Muscle layer of duodenum (tissue), 2 donors: ENCODE results near the gene CUL9.

Experiments
- H3K27ac ChIP-seq: one replicate; pipeline ENCODE4 v1.7.0; 2013; ENCODE audit warnings: mild to moderate bottlenecking, low read length
- H3K27me3 ChIP-seq: one replicate; pipeline ENCODE4 v1.7.0; 2013; ENCODE audit warnings: low read depth, mild to moderate bottlenecking, control low read depth, low read length
- H3K36me3 ChIP-seq, 2 donors: one replicate each; pipeline ENCODE4 v1.7.0; 2013; ENCODE audit warnings: low read length in 2 of 2, control low read depth in 1 of 2, mild to moderate bottlenecking in 1 of 2; ENCODE audit not compliant: insufficient read depth in 2 of 2, control insufficient read depth in 1 of 2
- H3K4me1 ChIP-seq, 2 donors: one replicate each; pipeline ENCODE4 v1.7.0; 2013; ENCODE audit warnings: low read length in 2 of 2, mild to moderate bottlenecking in 2 of 2, control low read depth in 1 of 2, moderate library complexity in 1 of 2; ENCODE audit not compliant: insufficient read depth in 2 of 2, control insufficient read depth in 1 of 2
- H3K4me3 ChIP-seq, 2 donors: one replicate each; pipeline ENCODE4 v1.7.0; 2013; ENCODE audit warnings: low read length in 2 of 2, low read depth in 1 of 2, mild to moderate bottlenecking in 1 of 2
- H3K9me3 ChIP-seq, 2 donors: one replicate each; pipeline ENCODE4 v1.7.0; 2013; ENCODE audit warnings: low read length in 2 of 2, control low read depth in 1 of 2, mild to moderate bottlenecking in 1 of 2; ENCODE audit not compliant: control insufficient read depth in 1 of 2
- donor health status: healthy.

Gene CUL9

GRCh38 chr6:43250992-43251373 is 69.0 kb downstream of the CUL9 start:
- H3K36me3 ChIP-seq, result no peaks in the 10 kb centered on the region
- peaks cover 24% of the 10 kb centered on the region for H3K27me3 ChIP-seq
- H3K4me1 ChIP-seq, result peaks cover 0 to 12% of the 10 kb centered on the region in 2 donors
- H3K9me3 ChIP-seq, result no peaks in the 10 kb centered on the region
- H3K27ac ChIP-seq, result no peak overlapping the region
- no peak overlapping the region for H3K4me3 ChIP-seq

- no peaks in the 10 kb centered on the region for H3K4me1 ChIP-seq
These were observed 71.4 kb downstream of the CUL9 start for GRCh38 chr6:43253401-43253800.

GRCh38 chr6:43254138-43254817 is 72.3 kb downstream of the CUL9 start:
- Histone ChIP-seq H3K27ac (no peak overlapping the region), H3K27me3 (peaks cover 17% of the 10 kb centered on the region), H3K4me3 (no peak overlapping the region), H3K36me3 (no peaks in the 10 kb centered on the region), H3K4me1 (no peaks in the 10 kb centered on the region), H3K9me3 (no peaks in the 10 kb centered on the region)

More at GRCh38 chr6:43253401-43253800, 71.4 kb downstream of the CUL9 start:
- Histone ChIP-seq H3K27ac (no peak overlapping the region), H3K4me3 (no peak overlapping the region), H3K27me3 (peaks cover 21% of the 10 kb centered on the region), H3K9me3 (no peaks in the 10 kb centered on the region), H3K36me3 (no peaks in the 10 kb centered on the region)

GRCh38 chr6:43254846-43255245 is 72.8 kb downstream of the CUL9 start:
- H3K36me3 ChIP-seq, result no peaks in the 10 kb centered on the region
- H3K4me3 ChIP-seq, result no peak overlapping the region
- no peak overlapping the region for H3K27ac ChIP-seq
- no peaks in the 10 kb centered on the region for H3K4me1 ChIP-seq
- H3K9me3 ChIP-seq, result no peaks in the 10 kb centered on the region
- H3K27me3 ChIP-seq, result peaks cover 17% of the 10 kb centered on the region

GRCh38 chr6:43255408-43256054 is 73.5 kb downstream of the CUL9 start:
- no peaks in the 10 kb centered on the region for H3K9me3 ChIP-seq
- H3K36me3 ChIP-seq, result no peaks in the 10 kb centered on the region
- no peak overlapping the region for H3K4me3 ChIP-seq
- no peaks in the 10 kb centered on the region for H3K4me1 ChIP-seq
- H3K27ac ChIP-seq, result no peak overlapping the region
- peaks cover 17% of the 10 kb centered on the region for H3K27me3 ChIP-seq

GRCh38 chr6:43256670-43257366 is 74.8 kb downstream of the CUL9 start:
- Histone ChIP-seq H3K9me3 (no peaks in the 10 kb centered on the region), H3K4me1 (no peaks in the 10 kb centered on the region), H3K4me3 (no peak overlapping the region), H3K27ac (no peak overlapping the region), H3K27me3 (peaks cover 7% of the 10 kb centered on the region), H3K36me3 (no peaks in the 10 kb centered on the region)

- Histone ChIP-seq H3K36me3 (no peaks in the 10 kb centered on the region), H3K27ac (no peak overlapping the region), H3K9me3 (no peaks in the 10 kb centered on the region), H3K4me1 (no peaks in the 10 kb centered on the region), H3K27me3 (peaks cover 3% of the 10 kb centered on the region), H3K4me3 (no peak overlapping the region)
These were observed 75.6 kb downstream of the CUL9 start for GRCh38 chr6:43257367-43258145.

- Histone ChIP-seq H3K9me3 (no peaks in the 10 kb centered on the region), H3K27me3 (no peaks in the 10 kb centered on the region), H3K36me3 (no peaks in the 10 kb centered on the region), H3K4me1 (no peaks in the 10 kb centered on the region), H3K4me3 (no peak overlapping the region), H3K27ac (no peak overlapping the region)
These were observed 76.2 kb downstream of the CUL9 start for GRCh38 chr6:43258180-43258579.

- Histone ChIP-seq H3K27me3 (no peaks in the 10 kb centered on the region), H3K9me3 (no peaks in the 10 kb centered on the region), H3K36me3 (no peaks in the 10 kb centered on the region), H3K4me1 (no peaks in the 10 kb centered on the region), H3K4me3 (no peak overlapping the region), H3K27ac (no peak overlapping the region)
These were observed 77.1 kb downstream of the CUL9 start for GRCh38 chr6:43258807-43259686.

GRCh38 chr6:43260791-43261190 is 78.8 kb downstream of the CUL9 start:
- Histone ChIP-seq H3K36me3 (no peaks in the 10 kb centered on the region), H3K27ac (no peak overlapping the region)

More at GRCh38 chr6:43260791-43261190, 78.8 kb downstream of the CUL9 start:
- H3K4me3 ChIP-seq, result no peak overlapping the region
- no peaks in the 10 kb centered on the region for H3K4me1 ChIP-seq
- H3K9me3 ChIP-seq, result no peaks in the 10 kb centered on the region
- no peaks in the 10 kb centered on the region for H3K27me3 ChIP-seq
